Fibroblast of skin of left biceps (primary cell): Measurements from ENCODE around the gene REM2.

Source experiments
- DNase-seq, 2 experiments: peaks; one replicate each; pipeline ENCODE4 v3.0.0-alpha.2; 2013; ENCODE audit warnings: low read depth in 2 of 2

REM2 gene

GRCh38 chr14:22872833-22873520, 10.0 kb upstream of the REM2 start:
- DNase-seq = no peak

- DNase-seq = no peak
These were observed 7.8 kb upstream of the REM2 start for GRCh38 chr14:22875003-22875747.

- DNase-seq = no peak
These were observed 7.2 kb upstream of the REM2 start for GRCh38 chr14:22875748-22876319.

GRCh38 chr14:22877000-22877501, 6.0 kb upstream of the REM2 start:
- no peak for DNase-seq

GRCh38 chr14:22878271-22879246, 4.5 kb upstream of the REM2 start:
- no peak for DNase-seq

- DNase-seq = no peak
These were observed 958 bp upstream of the REM2 start for GRCh38 chr14:22882064-22882463.

- DNase-seq = no peak
These were observed 371 bp upstream of the REM2 start for GRCh38 chr14:22882529-22883172.

- DNase-seq = no peak
These were observed 1.2 kb downstream of the REM2 start for GRCh38 chr14:22884076-22884737.

GRCh38 chr14:22884738-22885523, 1.9 kb downstream of the REM2 start:
- no peak for DNase-seq

- DNase-seq = no peak
These were observed 3.0 kb downstream of the REM2 start for GRCh38 chr14:22885975-22886374.

- no peak for DNase-seq
These were observed 3.7 kb downstream of the REM2 start for GRCh38 chr14:22886500-22887259.

- DNase-seq = no peak
These were observed 4.4 kb downstream of the REM2 start for GRCh38 chr14:22887260-22887989.

GRCh38 chr14:22887990-22888378, 5.0 kb downstream of the REM2 start:
- DNase-seq = no peak

GRCh38 chr14:22888662-22889061, 5.6 kb downstream of the REM2 start:
- no peak for DNase-seq

- DNase-seq = no peak
These were observed 7.4 kb downstream of the REM2 start for GRCh38 chr14:22890416-22890815.

GRCh38 chr14:22892488-22892887, 9.5 kb downstream of the REM2 start:
- DNase-seq = no peak

- no peak for DNase-seq
These were observed 10.7 kb downstream of the REM2 start for GRCh38 chr14:22893706-22894105.

GRCh38 chr14:22895402-22895801, 12.4 kb downstream of the REM2 start:
- DNase-seq = no peak
